GM04503 (cell line): ENCODE data around the gene PTPRN2.
"Not testable (repeated sequence)": the region's sequence is repeated elsewhere in the genome, so short reads cannot be mapped to it uniquely, and the experiment has no call there.

Experiments used
- DNase-seq: peaks from one replicate; pipeline ENCODE4 v3.0.0-alpha.2; 2012; ENCODE audit warnings: low read depth

The PTPRN2 gene

DNA sequence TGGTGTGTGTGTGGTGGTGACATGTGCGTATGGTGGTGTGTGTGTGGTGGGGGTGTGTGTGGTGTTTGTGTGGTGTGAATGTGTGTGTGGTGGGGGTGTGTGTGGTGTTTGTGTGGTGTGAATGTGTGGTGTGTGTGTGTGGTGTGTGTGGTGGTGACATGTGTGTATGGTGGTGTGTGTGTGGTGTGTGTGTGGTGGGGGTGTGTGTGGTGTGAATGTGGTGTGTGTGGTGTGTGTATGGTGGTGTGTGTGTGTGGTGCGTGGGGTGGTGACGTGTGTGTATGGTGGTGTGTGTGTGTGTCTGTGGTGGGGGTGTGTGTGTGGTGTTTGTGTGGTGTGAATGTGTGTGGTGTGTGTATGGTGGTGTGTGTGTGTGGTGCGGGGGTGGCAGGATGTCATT is 797.7 kb downstream of the PTPRN2 start:
- no peak for DNase-seq

DNA sequence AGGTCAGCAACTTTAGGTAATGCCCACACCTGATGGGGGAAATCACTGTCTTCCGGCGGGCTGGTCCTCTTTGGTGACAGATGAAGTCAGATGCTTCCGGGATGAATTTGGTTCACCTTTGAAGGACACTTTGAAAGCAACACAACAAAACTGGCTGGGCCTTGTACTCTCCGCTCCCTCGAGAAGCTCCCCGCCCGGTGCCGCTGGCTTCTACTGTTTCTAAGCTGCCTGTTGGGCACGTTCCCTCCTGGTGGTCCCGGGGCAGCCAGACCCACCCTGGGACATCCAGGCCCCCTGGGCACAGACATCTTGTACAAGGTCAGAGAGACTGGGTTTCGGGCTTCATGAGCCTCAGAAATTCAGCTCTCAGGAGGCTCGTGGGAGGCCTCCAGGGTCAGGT is 798.5 kb downstream of the PTPRN2 start:
- no peak for DNase-seq

DNA sequence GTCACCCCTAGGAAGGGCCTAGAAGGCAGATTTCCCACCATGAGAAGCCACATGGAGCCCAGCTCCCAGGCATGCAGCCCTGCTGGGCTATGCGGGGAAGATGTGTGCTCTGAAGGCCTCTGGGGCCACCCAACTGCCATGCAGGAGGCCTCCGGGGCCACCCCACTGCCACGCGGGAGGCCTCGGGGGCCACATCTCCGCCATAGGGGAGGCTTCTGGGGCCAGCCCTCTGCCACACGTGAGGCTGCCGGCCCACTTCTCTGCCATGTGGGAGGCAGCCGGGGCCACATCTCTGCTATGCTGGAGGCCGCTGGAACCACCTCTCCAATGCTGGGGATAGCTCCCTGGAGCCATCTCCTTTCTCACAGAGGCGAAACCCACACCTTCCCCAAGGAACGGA is 799.0 kb downstream of the PTPRN2 start:
- no peak for DNase-seq

DNA sequence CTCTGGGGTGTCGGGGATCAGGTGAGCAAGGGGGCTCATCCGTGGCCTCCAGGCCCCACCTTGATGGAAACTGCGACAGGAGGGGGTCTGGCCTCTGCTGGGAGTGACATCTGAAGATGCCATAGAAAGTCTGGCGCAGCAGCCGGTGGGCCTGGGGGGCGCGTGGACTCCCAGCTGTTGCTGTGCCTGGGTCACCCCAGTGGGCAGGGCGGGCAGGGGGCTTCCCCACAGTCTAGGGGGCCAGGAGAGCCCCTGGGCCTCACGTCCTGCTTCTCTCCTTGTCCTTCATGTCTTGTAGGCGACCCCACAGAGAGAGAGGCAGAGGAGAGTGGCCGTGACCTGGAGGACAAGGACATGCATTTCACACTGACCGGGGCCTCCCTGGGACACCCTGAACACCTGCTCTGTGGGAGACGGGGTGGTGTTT is 800.3 kb downstream of the PTPRN2 start:
- DNase-seq, result no peak

DNA sequence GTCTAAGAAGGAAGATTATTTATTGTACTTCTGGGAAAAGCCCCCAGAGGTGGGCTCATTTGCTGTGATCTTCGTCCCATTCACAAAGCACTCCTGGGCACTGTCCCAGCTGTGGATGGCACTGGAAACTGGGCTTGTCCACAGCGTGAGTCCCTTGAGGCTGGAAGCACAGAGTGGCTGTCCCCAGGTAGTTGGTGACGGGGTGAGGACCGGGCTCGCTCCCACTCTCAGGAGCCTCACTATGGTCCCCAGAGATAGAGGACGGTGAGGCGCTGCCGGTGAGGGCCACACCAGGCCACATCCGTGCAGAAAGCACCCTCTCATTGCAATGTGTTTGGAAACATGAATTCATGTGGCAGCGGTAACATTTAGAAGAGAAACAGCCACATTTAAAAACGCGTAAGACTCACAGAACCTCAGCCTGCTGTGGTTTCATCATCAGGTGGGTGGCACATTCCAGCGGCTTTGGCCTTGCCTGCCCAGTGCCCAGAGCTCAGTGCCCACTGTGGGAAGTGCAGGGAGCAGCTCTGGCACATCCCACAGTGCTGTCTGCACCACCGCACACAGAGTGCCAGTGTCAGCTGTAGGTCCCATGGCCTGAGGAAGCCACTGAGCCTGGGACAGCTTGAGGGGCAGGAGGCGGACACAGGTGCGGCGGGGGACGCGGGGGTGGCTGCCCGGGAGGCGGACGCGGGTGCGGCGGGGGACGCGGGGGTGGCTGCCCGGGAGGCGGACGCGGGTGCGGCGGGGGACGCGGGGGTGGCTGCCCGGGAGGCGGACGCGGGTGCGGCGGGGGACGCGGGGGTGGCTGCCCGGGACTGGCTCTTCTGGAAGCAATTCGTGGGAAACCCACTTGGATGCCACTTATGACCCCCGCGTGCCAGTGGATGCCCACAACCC is 801.0 kb downstream of the PTPRN2 start:
- DNase-seq, result no peak

DNA sequence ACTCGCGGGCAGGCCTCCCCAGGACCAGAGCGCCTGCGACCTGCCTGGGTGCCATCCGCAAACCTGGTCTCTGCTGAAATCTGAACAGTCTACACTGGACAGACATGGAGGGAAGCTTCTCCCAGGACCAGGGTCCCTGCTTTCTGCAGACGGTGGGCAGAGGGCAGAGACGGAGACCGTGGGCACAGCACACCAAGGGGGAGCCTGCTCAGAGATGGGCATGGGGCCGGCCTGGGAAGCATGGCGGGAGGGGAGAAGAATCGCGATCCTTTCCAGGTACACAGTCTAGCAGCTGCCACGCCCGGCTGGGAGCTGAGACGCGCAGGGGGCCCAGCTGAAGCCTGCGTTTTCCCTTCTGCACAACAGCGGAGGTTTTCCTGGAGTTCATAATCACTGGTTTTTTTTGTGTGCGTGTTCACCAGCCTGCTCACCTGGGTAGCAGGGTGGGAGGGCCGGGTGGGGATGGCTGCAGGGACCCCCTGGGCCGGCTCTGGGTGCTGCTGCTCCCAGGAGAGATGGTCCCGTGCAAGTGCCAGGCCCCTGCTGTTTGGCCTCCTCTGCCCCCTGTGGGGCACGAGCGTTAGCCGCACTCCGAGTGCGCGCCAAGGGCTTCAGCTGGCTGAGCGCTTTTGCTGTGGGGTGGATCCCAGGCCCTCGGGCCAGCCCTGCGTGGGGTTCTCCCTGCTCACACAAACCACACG is 802.0 kb downstream of the PTPRN2 start:
- DNase-seq, result no peak

DNA sequence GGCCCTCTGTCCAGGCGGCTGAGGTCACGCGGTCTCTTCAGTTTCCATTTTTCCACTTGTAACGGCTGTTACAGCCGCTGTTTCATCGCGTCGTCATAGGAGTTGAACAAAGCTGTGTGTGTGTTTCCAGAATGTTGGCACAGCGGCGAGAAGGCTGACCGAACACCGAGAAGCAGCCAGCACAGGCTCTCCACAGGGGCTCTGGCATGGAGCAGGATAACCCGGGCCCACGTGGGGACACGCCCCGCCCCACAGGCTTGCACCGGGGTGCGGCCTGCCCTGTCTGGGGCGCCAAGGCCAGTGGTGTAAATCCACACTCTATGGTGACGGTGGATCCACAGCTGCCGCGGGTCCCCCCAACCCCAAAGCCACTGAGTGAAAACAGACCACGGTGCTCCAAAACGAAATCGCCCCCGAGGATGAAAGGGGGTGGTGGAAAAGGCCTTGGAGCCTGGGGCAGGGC is 802.6 kb downstream of the PTPRN2 start:
- DNase-seq, result no peak

DNA sequence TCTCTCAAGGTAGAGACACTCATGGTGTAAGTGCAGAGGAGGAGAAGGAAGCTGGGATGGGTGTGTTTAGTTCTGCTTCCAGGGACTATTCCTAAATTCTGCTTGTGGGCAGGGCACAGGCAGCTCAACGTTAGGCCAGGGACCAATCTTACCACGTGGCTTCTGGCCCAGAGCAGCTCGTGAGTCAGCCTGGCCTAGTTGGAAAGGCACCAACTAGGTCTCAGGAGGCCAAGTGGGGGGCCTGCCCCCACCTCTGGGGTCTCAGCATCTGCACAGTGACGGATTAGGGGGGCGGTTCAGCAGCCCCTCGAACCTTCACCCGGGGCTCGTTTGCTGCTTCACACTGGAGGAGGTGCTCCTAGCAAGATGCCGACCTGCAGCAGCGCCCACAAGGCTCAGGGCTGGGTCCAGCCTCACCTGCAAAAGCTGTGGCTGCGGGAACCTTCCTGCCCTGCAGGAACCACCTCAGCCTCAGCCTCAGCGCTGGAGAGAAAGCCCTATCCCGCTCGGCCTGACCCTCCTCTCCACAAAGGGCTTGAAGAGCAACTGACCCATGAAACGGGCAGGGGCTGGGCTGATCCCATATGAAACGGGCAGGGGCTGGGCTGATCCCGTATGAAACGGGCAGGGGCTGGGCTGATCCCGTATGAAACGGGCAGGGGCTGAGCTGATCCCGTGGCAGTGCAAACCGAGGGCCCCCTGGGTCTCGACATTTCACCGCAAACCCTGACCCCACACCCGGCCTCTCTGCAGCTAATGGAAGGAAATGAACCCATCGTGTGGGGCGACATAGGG is 803.4 kb downstream of the PTPRN2 start:
- DNase-seq, result no peak

DNA sequence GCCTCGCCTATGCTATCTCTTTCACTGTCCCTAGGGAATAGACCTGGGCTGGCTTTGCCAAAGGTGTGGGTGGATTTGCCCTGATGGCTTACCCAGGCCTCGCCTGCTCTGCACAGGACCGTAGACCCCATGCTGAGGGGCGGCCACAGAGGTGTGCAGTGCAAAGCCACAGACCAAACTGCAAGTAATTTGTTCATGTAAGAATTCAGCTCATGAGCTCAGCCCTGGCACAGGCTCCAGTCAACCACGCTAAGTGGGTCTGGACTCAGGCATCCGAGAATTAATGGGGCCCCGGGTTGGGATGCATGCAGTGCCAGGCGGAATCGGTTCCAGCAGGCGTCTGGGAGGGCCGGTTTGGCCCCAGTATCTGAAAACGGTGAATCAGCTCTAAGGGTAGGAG is 805.6 kb downstream of the PTPRN2 start:
- DNase-seq, result no peak

DNA sequence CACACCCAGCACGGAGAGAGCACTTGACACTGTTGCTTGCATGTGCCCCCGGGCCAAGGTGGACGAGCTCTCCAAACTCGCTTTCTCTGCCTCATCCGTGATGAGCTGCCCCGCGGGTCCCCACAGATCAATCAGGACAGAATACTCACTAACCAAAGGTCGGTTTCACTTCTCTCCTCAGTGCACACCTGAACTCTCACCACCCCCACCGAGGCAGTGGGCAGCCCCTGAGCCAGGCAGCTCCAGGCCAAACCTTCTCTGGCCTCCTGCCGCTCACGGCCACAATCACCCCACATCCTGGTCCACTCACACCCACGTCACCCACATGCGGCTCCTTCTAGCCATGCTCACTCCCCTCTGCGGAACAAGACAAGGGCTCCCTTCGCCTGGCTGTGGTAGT is 806.9 kb downstream of the PTPRN2 start:
- no peak for DNase-seq

DNA sequence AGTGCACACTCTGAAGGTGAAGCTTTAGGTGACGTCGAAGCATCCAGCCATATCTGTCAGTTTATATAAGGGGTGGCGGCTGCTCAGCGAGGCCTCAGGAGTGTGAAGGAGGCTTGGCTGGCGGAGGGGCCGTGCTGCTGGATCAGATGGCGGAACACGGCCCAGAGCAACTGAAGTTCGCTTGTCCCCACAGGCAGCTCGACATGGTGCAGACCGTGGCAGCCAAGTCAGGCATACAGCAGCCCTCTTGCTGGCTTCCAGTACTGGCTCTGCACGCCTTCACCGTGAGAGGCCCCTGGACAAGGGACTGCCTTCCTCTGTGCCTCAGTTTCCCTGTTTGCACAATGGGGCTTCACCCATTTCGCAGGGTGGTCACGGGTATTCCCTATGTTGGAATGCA is 807.3 kb downstream of the PTPRN2 start:
- DNase-seq, result no peak

DNA sequence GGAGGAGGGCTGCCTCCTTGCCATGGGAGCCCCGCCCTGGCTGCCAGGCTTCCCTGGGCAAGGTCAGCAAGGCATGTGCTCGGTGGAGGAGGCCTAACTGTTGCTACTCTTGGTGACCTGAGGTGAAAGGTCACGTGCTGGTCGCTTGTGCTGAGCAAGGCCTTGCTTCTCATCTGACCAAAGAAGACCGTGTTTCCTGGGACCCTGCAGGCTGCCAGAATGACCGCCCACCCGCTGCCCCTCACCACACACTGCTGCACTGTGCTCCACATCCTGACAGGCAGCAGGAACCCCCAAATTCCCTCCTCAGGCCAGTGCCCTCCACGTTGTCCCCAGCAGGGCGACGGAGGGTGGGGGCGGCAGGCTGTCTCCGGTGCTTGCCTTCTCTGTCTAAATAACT is 808.4 kb downstream of the PTPRN2 start:
- DNase-seq, result no peak

DNA sequence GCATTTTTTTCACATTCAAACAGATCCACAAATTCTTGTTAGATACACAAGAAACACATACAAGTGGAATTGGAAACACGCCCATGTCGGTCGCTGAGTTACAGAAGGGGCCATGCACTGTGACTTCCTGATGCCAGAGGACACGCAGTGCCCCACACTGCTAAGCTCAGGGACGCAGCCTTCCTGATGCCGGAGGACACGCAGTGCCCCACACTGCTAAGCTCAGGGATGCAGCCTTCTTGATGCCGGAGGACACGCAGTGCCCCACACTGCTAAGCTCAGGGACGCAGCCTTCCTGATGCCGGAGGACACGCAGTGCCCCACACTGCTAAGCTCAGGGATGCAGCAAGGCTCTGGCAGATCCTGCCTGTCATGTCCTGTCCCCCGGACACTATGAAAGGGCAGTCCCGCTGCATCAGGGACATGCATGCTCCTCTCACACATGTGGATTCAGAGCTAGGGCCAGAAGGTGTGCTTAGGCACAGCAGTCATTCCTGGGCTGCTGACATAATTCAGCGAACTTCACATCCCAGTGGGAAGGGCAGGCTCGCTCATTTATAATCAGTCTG is 810.3 kb downstream of the PTPRN2 start:
- not testable (repeated sequence) for DNase-seq

DNA sequence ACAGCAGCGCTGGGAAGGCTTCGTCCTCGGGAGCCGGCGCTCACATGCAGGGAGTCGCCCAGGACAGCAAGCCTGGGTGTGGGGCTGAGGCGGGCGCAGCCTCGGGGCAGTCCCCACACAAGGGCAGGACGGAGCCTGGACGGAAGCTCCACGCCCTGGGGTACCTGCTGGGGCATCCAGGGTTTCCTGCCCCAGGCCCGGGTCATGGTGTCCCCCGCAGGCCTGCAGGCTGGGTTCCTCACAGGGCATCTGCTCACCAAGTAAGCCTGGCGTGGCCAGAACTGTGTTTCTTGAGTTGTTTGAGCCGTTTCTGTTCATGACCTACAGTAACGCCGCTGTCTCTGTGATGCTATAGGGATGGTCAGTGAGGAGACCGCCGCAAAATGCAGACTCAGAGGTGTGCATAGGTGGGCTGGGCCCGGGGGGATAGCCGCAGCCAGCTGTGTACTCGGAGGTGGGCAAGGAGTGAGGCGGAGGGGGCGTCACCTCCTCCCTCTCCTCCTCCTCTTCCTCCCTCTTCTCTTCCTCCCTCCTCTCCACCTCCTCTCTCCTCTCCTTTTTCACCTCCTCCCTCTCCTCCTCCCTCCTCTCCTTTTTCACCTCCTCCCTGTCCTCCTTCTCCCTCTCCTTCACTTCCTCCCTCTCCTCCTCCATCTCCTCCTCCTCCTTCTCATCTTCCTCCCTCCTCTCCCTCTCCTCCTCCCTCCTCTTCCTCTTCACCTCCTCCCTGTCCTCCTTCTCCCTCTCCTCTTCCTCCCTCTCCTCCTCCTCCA is 811.9 kb downstream of the PTPRN2 start:
- no peak for DNase-seq

DNA sequence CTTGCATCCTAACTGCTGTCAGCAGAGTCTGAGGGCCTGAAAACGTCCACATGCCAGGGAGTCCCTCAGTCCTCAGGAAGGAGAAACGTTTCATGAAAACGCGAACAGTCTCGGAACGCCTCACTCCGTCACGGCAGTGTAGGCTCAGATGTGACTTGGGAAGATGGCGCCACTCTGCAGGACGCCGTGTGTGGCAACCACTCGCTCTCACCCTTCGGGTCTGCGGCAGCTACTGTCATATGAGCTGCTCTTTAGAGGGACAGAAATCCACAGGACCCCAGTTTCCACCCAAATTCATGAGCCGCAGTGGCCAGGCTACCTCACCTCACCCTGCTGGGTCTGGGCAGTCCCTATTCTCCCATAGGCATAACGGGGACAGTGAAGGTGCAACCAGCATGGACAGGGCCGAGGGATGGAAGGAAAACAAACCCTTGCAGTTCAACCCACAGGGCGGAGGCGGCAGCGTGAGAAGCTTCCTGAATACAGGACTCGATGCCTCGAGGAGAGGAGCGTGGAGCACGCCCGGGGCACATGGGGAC is 812.5 kb downstream of the PTPRN2 start:
- no peak for DNase-seq

DNA sequence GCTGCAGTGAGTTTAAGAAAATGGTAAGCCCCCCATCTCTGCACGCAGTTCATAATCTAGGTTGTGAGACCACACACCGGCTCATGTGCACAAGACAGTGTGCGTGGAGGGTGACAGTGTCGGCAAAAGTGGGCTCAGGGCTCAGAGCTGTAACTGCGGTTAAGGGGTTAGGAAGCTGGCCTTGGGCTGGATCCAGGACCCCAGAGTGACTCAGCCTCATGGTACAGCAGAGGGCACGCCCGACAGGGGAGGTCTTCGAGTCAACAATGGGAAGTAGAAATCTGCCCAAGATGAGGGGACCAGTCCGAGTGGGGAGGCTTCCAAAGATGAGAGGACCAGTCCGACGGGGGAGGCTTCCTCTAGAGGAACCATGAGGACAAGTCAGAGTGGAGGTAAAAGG is 813.1 kb downstream of the PTPRN2 start:
- no peak for DNase-seq

DNA sequence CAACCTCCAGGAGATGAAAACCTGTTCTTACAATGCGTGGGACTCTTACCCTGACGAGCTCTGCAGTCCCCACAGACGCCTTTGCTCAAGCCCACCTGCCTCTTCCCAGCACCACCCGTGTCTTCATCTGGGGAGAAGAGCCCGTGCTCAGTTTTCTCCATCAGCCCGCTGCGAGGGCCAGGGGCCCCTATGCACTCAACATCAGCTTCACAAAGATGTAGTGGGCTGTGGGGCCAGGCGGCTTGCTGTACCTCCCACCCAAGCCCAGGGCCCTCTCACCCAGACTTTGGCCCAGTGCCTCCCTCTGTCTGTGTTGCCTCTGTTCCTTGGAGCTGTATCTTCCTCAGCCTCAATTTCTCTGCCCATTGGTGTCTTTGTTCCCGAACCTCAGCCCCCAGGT is 814.3 kb downstream of the PTPRN2 start:
- DNase-seq, result no peak

DNA sequence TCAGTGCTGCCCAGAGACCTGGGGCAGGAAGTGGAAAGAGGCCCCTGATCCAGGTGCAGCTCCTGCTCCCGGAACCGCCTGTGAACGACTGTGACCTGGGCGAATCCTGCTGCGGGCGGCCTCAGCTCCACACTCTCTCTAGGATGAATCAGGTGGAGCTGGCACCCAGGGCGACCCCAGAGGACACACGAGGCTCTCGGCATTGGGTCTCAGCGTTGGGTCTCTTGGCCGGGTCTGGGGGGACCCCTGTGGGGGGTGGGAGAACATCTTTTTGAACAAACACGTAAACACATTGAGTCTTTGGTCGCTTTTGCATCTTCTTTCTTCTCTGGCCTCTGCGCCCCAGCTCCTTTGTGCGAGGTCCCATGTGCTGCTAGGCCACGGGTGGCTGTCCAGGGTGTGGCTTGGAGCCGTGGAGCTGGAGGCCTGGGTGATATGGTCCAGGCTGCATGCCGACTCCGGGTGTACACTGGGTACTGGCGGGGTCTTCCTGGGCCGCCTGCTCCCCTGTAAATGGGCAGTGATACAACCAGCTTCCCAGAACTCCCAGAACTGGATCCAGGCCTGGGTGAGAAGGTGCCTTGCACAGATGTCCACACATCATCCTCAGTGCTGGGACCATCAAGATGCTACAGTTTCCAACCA is 815.0 kb downstream of the PTPRN2 start:
- no peak for DNase-seq

DNA sequence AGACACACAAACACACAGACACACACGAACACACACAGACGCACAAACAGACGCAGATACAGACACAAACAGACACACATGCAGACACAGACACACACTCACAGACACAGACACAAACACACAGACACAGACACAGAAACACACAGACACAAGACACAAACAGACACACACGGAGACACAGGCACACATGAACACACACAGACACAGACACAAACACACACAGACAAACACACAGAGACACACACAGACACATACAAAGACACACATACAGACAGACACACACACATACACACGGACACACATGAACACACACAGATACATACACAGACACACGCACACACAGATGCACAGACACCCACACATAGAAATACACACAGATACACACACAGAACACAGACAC is 815.9 kb downstream of the PTPRN2 start:
- DNase-seq, result no peak

DNA sequence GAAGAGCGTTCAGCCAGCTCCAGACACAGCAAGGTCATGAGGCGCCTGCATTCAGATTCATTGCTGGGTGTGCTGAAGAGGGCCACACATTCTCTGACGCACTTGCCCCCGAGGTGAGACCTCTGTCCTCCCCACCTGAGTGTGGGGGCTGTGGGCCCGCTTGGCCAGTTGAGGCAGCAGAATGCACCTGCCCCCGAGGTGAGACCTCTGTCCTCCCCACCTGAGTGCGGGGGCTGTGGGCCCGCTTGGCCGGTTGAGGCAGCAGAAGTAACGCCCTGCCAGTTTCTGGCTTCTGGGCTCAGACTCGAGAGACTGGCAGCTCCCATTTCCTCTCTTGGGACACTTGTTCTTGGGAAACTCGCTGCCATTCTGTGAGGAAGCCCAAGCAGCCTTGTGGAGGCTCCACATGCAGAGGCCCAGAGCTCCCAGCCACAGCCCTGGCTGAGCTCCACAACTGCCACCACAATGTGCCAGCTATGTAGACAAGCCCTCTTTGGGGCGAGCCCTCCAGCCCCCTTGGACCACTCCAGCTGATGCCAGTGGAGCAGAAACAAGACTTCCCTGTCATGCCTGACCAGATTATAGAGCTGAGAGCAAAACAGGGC is 816.8 kb downstream of the PTPRN2 start:
- DNase-seq, result no peak
